Measurements from ENCODE around the gene DTYMK.

DNA sequence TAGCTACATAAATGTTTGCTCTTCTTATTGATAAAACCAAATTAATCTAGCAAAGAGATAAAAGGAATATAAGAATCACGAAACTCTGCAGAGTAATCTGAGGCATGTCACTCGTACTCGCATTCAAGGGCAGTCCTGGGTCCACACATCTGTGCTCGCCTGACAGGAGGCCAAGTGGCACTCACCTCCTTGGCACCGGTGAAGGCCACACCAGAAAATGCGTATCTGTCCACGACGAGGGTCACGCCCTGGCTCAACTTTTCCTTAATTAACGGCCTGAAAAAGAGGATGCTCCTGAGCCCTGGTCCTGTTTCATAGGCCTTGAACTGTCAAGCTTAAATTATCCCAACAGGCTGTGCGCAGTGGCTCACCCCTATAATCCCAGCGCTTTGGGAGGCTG lies 6.6 kb downstream of the DTYMK start:
- TF ChIP-seq POLR2A (IDR thresholded peaks at IDR 0.05; ENCODE audit: low read depth, low read length) (no peak), POLR2AphosphoS5 (IDR thresholded peaks at IDR 0.05; ENCODE audit: low read depth, low read length) (no peak)
